ENCODE measurements around the gene MATN4. TPM values are rescaled to one million over a fixed set of nuclear protein-coding genes. Genes with fewer than 3 reads are reported as not detected.

Gene MATN4
- total and polyA plus RNA-seq, 2 of the 4 experiments (the other 2 are of a cell fraction), result 0.12 TPM; not detected in 1

GRCh38 chr20:45297786-45298497 is 10.2 kb downstream of the MATN4 start:
- Histone ChIP-seq H3K18ac (ENCODE audit: low read depth, low read length) (no peak overlapping the region), H4K20me1 (ENCODE audit: insufficient read depth, low read length) (no peaks in the 10 kb centered on the region), H3K4ac (ENCODE audit: low read depth, low read length) (no peak overlapping the region), H3K27ac (ENCODE audit: insufficient read depth, low read length) (no peak overlapping the region), H3K4me2 (ENCODE audit: low read depth, low read length) (no peak overlapping the region), H3K9me3 (ENCODE audit: control insufficient read depth, insufficient read depth, low read length) (no peaks in the 10 kb centered on the region; the same call in 1 of the 2 replicates), H2AFZ (replicated peaks; ENCODE audit: low read length, poor library complexity) (no peak overlapping the region), H4K5ac (ENCODE audit: low read depth, low read length) (no peak overlapping the region), H3K79me1 (ENCODE audit: low read depth in 1 of 2, low read length in 2 of 2) (no peaks in the 10 kb centered on the region), H2BK15ac (ENCODE audit: low read depth, low read length) (no peak overlapping the region), H3K9ac (ENCODE audit: low read depth, low read length) (no peak overlapping the region), H2BK5ac (ENCODE audit: low read depth, low read length, poor library complexity, severe bottlenecking) (no peak overlapping the region), H3K56ac (ENCODE audit: extremely low read depth, insufficient read depth, low read length) (no peak overlapping the region), H2AK9ac (replicated peaks; ENCODE audit: low read depth, low read length, poor library complexity) (no peak overlapping the region), H2BK20ac (ENCODE audit: low read depth, low read length) (no peak overlapping the region), H3K4me3 (ENCODE audit: insufficient read depth, low read depth, low read length) (no peak overlapping the region), H3K36me3 (ENCODE audit: control insufficient read depth, insufficient read depth, low read length) (no peaks in the 10 kb centered on the region), H3K23ac (ENCODE audit: low read depth, low read length) (no peak overlapping the region), H3K9me1 (ENCODE audit: insufficient read depth, low read length) (no peaks in the 10 kb centered on the region), H4K91ac (ENCODE audit: insufficient read depth, low read depth, low read length) (no peak overlapping the region), H3K27me3 (ENCODE audit: control insufficient read depth, insufficient read depth, low read length) (peaks cover 13% of the 10 kb centered on the region), H3K14ac (replicated peaks; ENCODE audit: low read depth, low read length) (no peak overlapping the region), H4K8ac (ENCODE audit: low read depth in 2 of 2, low read length in 2 of 2) (no peak overlapping the region), H3K4me1 (ENCODE audit: control insufficient read depth, insufficient read depth, low read length) (no peaks in the 10 kb centered on the region), H2AK5ac (ENCODE audit: low read depth, low read length) (no peak overlapping the region), H2BK120ac (ENCODE audit: low read depth, low read length) (no peak overlapping the region)
- POLR2A ChIA-PET (ENCODE audit: unreplicated experiment), result no interaction called here
- in situ Hi-C loops (cut with MboI; ENCODE audit: low sequenced_read_pairs), result loop anchor here (25.0 kb wide), 1 partner anchor 186 kb away; the partner anchor contains the start of genes KCNS1, WFDC12 and WFDC5
- no TSS peak for BruUV-seq (replicated peaks)
- CTCF ChIA-PET, result interaction anchor here (1.2 kb wide), 1 partner anchor 14 kb away, joined by 6 read pairs; no protein-coding TSS in a partner anchor
- dilution Hi-C loops (cut with HindIII; ENCODE audit: low sequenced_read_pairs, unreplicated experiment), result no loop called here
- no peak for TF ChIP-seq NFE2L2 (IDR thresholded peaks at IDR 0.05; ENCODE audit: low read depth, low read length)
- no peak for TF ChIP-seq CTCF (conservative IDR thresholded peaks at IDR 0.05; ENCODE audit: low read depth, low read length)
- TF ChIP-seq USF2 (IDR thresholded peaks at IDR 0.05; ENCODE audit: low read depth, low read length), result no peak
- TF ChIP-seq RCOR1 (IDR thresholded peaks at IDR 0.05; ENCODE audit: insufficient replicate concordance, low read length), result no peak
- no peak for TF ChIP-seq SMC3 (IDR thresholded peaks at IDR 0.05; ENCODE audit: low read depth, low read length)
- no peak for TF ChIP-seq FOS (IDR thresholded peaks at IDR 0.05; ENCODE audit: low read depth, low read length)
- intact Hi-C loops (cut with micrococcal nuclease), result no loop called here
- DNase-seq, result no peak
- WGBS, 2 experiments (ENCODE audit: extremely low coverage in 2 of 2, insufficient read length in 1 of 2), result 87% methylated on average over 48 of the region's 52 CpGs; no CpG with 5 or more reads in 1 of the 2 experiments
- ATAC-seq (ENCODE audit: low read depth), result no peak

Data from IMR-90 (cell line).